NCI-H526 treated with DMSO at 0.1 percent for 48 hours (cell line): ENCODE data around the gene TAAR9.
"Not testable (repeated sequence)": the region's sequence is repeated elsewhere in the genome, so short reads cannot be mapped to it uniquely, and the experiment has no call there.

Experiments
- DNase-seq: peaks from one replicate; lab custom pipeline; 2025; lab: John Stamatoyannopoulos, UW

TAAR9 gene

GRCh38 chr6:132515386-132515785 lies 22.7 kb upstream of the TAAR9 start:
- no peak for DNase-seq

- no peak for DNase-seq
These were observed 17.1 kb upstream of the TAAR9 start for GRCh38 chr6:132520953-132521352.

GRCh38 chr6:132524646-132525045 lies 13.4 kb upstream of the TAAR9 start:
- no peak for DNase-seq

- DNase-seq, result no peak
These were observed 12.2 kb upstream of the TAAR9 start for GRCh38 chr6:132525866-132526265.

GRCh38 chr6:132526461-132526860 lies 11.6 kb upstream of the TAAR9 start:
- DNase-seq, result no peak

GRCh38 chr6:132527791-132528190 lies 10.3 kb upstream of the TAAR9 start:
- no peak for DNase-seq

GRCh38 chr6:132530293-132530974 lies 7.6 kb upstream of the TAAR9 start:
- DNase-seq, result peak; percentile 32

GRCh38 chr6:132534546-132534945 lies 3.5 kb upstream of the TAAR9 start:
- DNase-seq, result not testable (repeated sequence)

- DNase-seq, result no peak
These were observed 932 bp upstream of the TAAR9 start for GRCh38 chr6:132537145-132537544.

GRCh38 chr6:132544826-132545225 lies 6.7 kb downstream of the TAAR9 start:
- no peak for DNase-seq

GRCh38 chr6:132548746-132549463 lies 10.8 kb downstream of the TAAR9 start:
- DNase-seq, result no peak

- no peak for DNase-seq
These were observed 13.1 kb downstream of the TAAR9 start for GRCh38 chr6:132551214-132551613.

- DNase-seq, result no peak
These were observed 14.3 kb downstream of the TAAR9 start, which contains the start of gene TAAR8 for GRCh38 chr6:132552372-132552771. TSS of gene TAAR8 (plus strand) at chr6:132552672. CDS start at chr6:132552693, 21 bp downstream.

- not testable (repeated sequence) for DNase-seq
These were observed 22.0 kb downstream of the TAAR9 start for GRCh38 chr6:132560087-132560486.

- no peak for DNase-seq
These were observed 28.3 kb downstream of the TAAR9 start for GRCh38 chr6:132566404-132566803.

- no peak for DNase-seq
These were observed 29.5 kb downstream of the TAAR9 start for GRCh38 chr6:132567566-132567965.

- DNase-seq, result no peak
These were observed 30.5 kb downstream of the TAAR9 start for GRCh38 chr6:132568611-132569010.

- no peak for DNase-seq
These were observed 31.1 kb downstream of the TAAR9 start for GRCh38 chr6:132569170-132569569.

GRCh38 chr6:132570221-132570777 lies 32.2 kb downstream of the TAAR9 start, which contains the start of gene TAAR6:
TSS of gene TAAR6 (plus strand) at chr6:132570322. CDS start at chr6:132570322, 0 bp downstream.
- DNase-seq, result no peak

GRCh38 chr6:132571774-132572173 lies 33.7 kb downstream of the TAAR9 start:
- no peak for DNase-seq

- DNase-seq, result no peak
These were observed 46.6 kb downstream of the TAAR9 start for GRCh38 chr6:132584698-132585097.

- DNase-seq, result no peak
These were observed 49.3 kb downstream of the TAAR9 start for GRCh38 chr6:132587424-132587823.
